ENCODE measurements around the gene SMC2.
A peak's percentile ranks its signal among the peaks of the same experiment; 100 is the strongest.

- peak in 5 of 6 experiments; percentile 17 to 45 (median 33) for TF ChIP-seq CTCF (IDR thresholded peaks at IDR 0.05)
- no peak for TF ChIP-seq POLR2A (IDR thresholded peaks at IDR 0.05)
Observed at GRCh38 chr9:104091708-104092107, 2.4 kb upstream of the SMC2 start.
